GM23338 (cell line): ENCODE measurements around the gene HOXC9. TPM values are rescaled to one million over a fixed set of nuclear protein-coding genes. Genes with fewer than 3 reads are reported as not detected.

Experiments used
- ATAC-seq: fragments of 200-7000 bp; cut with Tn5 transposase; 3 replicates; pipeline ENCODE4 v1.9.1; 2020
- DNase-seq: peaks from one replicate; pipeline ENCODE4 v3.0.0-alpha.2; 2015; ENCODE audit warnings: low spot score
- H2AFZ ChIP-seq: fragments of 200-600 bp; sonication (generic); 2 replicates; pipeline ENCODE4 v1.8.0; 2016; ENCODE audit warnings: antibody characterized with exemption, mild to moderate bottlenecking, moderate library complexity
- H3F3A ChIP-seq: fragments of 200-600 bp; sonication (generic); replicated peaks from 2 replicates; pipeline ENCODE4 v1.8.0; 2017; ENCODE audit warnings: antibody characterized with exemption, mixed run types, low read depth
- H3K27ac ChIP-seq: fragments of 200-600 bp; sonication (generic); 2 replicates; pipeline ENCODE4 v1.6.1; 2016; ENCODE audit warnings: low read depth
- H3K27me3 ChIP-seq: fragments of 200-600 bp; sonication (generic); 2 replicates; pipeline ENCODE4 v1.8.0; 2016; ENCODE audit warnings: mild to moderate bottlenecking, mixed run types, moderate library complexity; ENCODE audit not compliant: insufficient read depth
- H3K36me3 ChIP-seq: fragments of 200-600 bp; sonication (generic); 2 replicates; pipeline ENCODE4 v1.8.0; 2016; ENCODE audit warnings: mild to moderate bottlenecking; ENCODE audit not compliant: insufficient read depth
- H3K4me1 ChIP-seq: fragments of 200-600 bp; sonication (generic); 2 replicates; pipeline ENCODE4 v1.8.0; 2016; ENCODE audit warnings: mild to moderate bottlenecking, moderate library complexity; ENCODE audit not compliant: insufficient read depth
- H3K4me2 ChIP-seq: fragments of 200-600 bp; sonication (generic); 2 replicates; pipeline ENCODE4 v1.7.1; 2017; ENCODE audit warnings: mixed run types
- H3K4me3 ChIP-seq: fragments of 200-600 bp; sonication (generic); 2 replicates; pipeline ENCODE4 v1.6.1; 2016; ENCODE audit warnings: mixed run types
- H3K79me2 ChIP-seq: fragments of 200-600 bp; sonication (generic); replicated peaks from 2 replicates; pipeline ENCODE4 v1.8.0; 2017; ENCODE audit warnings: mild to moderate bottlenecking; ENCODE audit not compliant: insufficient read depth
- H3K9me2 ChIP-seq: fragments of 200-600 bp; sonication (generic); 2 replicates; pipeline ENCODE4 v1.8.0; 2017; ENCODE audit not compliant: insufficient read depth
- H4K20me1 ChIP-seq: fragments of 200-600 bp; sonication (generic); replicated peaks from 2 replicates; pipeline ENCODE4 v1.8.0; 2017; ENCODE audit warnings: mild to moderate bottlenecking; ENCODE audit not compliant: insufficient read depth
- H3K27ac Mint-ChIP-seq: 2 replicates; pipeline ENCODE4 v1.8.0; 2020; ENCODE audit warnings: inconsistent platforms, mild to moderate bottlenecking, moderate library complexity, mixed read lengths
- H3K27me3 Mint-ChIP-seq: 3 replicates; pipeline ENCODE4 v1.8.0; 2022; ENCODE audit warnings: low read depth, mild to moderate bottlenecking, moderate library complexity, mixed read lengths, inconsistent platforms; ENCODE audit not compliant: insufficient read depth, poor library complexity
- H3K36me3 Mint-ChIP-seq: 3 replicates; pipeline ENCODE4 v1.8.0; 2021; ENCODE audit warnings: low read depth, mild to moderate bottlenecking, inconsistent platforms, moderate library complexity, mixed read lengths
- H3K4me1 Mint-ChIP-seq: 3 replicates; pipeline ENCODE4 v1.8.0; 2020; ENCODE audit warnings: mild to moderate bottlenecking, inconsistent platforms, mixed read lengths
- H3K4me3 Mint-ChIP-seq: 3 replicates; pipeline ENCODE4 v1.8.0; 2021; ENCODE audit warnings: moderate library complexity, mild to moderate bottlenecking, inconsistent platforms, mixed read lengths
- H3K9me3 Mint-ChIP-seq: 3 replicates; pipeline ENCODE4 v1.8.0; 2020; ENCODE audit warnings: moderate library complexity, mild to moderate bottlenecking, inconsistent platforms, mixed read lengths
- CREB1 ChIP-seq: fragments of 250-450 bp; sonication (Bioruptor Pico); IDR thresholded peaks from 2 replicates; pipeline ENCODE4 v1.5.0; 2020; ENCODE audit warnings: low read depth, mild to moderate bottlenecking, moderate library complexity
- EZH2 ChIP-seq: fragments of 200-600 bp; sonication (generic); IDR thresholded peaks from one replicate; pipeline ENCODE4 v1.8.0; 2017; ENCODE audit warnings: antibody characterized with exemption, mild to moderate bottlenecking, low read depth; ENCODE audit not compliant: unreplicated experiment
- EZH2phosphoT487 ChIP-seq: fragments of 200-600 bp; sonication (generic); IDR thresholded peaks from one replicate; pipeline ENCODE4 v1.8.1; 2018; ENCODE audit warnings: antibody characterized with exemption; ENCODE audit not compliant: unreplicated experiment
- JUNB ChIP-seq: IDR thresholded peaks from one replicate; pipeline ENCODE4 v1.6.1; 2016; ENCODE audit warnings: antibody characterized with exemption; ENCODE audit not compliant: unreplicated experiment
- NANOG ChIP-seq: IDR thresholded peaks from 2 replicates; pipeline ENCODE4 v1.6.1; 2016; ENCODE audit warnings: antibody characterized with exemption, borderline replicate concordance
- ZNF331 ChIP-seq: fragments of 250-450 bp; sonication (Bioruptor Pico); IDR thresholded peaks from 2 replicates; pipeline ENCODE4 v1.5.0; 2020; ENCODE audit warnings: low read depth, mild to moderate bottlenecking, moderate library complexity
- polyA plus RNA-seq: library from polyadenylated mRNA; unstranded; fragments of >200 nt; fragmentation: Nextera tagmentation; extraction: Ambion mirVana; gene quantifications from 2 replicates; pipeline ENCODE4 v1.2.1, GENCODE V29; 2016
- total RNA-seq: library from RNA; depleted of rRNA; stranded (reverse); fragments of >200 nt; shearing (Covaris generic); gene quantifications from 2 replicates; pipeline ENCODE4 v1.2.3, GENCODE V29; 2014
- TF ChIP-seq, protein P1 (sequence below), 2 experiments: fragments of 200-600 bp in 1 of 2; sonication (generic) in 1 of 2; conservative IDR thresholded peaks; 2 replicates each; pipeline versions ENCODE4 v1.5.1 to v1.6.1; 2016 to 2017; ENCODE audit warnings: antibody characterized with exemption in 2 of 2, low read depth in 2 of 2, mild to moderate bottlenecking in 2 of 2, moderate library complexity in 1 of 2
- TF ChIP-seq, protein P2 (sequence below): IDR thresholded peaks from one replicate; pipeline ENCODE4 v1.6.1; 2018; ENCODE audit warnings: antibody characterized with exemption; ENCODE audit not compliant: unreplicated experiment

Gene HOXC9
- total and polyA plus RNA-seq, 2 experiments from 2014 or later: not detected

DNA sequence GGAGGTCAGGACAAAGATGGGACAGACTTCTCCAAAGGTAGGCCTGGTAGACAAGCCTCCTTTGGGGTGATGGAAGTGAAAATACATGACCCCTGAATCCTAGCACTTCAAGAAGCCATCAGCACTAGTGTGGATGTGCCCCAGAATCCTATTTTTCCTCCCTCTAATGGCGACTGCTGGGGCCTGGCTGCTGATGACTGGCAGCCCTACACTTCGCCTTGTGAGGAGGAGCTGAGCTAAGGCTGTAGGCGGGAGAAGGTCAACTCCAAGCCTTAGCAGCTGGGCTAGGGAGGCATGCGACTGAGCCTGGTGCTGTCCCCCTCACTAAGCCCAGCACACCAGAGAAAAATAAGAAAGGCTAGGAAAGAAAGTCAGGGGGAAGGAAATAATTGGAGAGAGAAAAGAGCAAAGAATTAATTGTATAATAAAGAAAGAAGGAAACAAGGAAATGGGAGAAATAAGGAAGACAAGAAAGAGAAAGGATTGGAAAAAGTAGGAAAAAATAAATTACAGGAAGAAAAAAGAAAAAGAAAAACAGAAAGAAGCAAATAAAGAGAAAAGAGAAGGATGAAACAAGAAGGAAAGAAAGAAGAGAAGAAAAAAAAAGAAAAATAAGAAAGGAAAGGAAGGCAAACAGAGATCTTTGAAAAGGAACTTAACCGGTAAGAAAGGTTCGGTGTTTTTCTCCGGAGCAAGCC is 19.7 kb upstream of the HOXC9 start:
- H3K27me3 ChIP-seq: peaks cover 98% of the 10 kb centered on the region
- Mint-ChIP-seq H3K27me3 (peaks cover 100% of the 10 kb centered on the region), H3K27ac (no peak overlapping the region), H3K9me3 (no peaks in the 10 kb centered on the region; the same call in 1 of the 3 replicates), H3K4me1 (peaks cover 28% of the 10 kb centered on the region), H3K36me3 (no peaks in the 10 kb centered on the region; the same call in 2 of the 3 replicates), H3K4me3 (no peak overlapping the region)
- H4K20me1 ChIP-seq: peaks cover 31% of the 10 kb centered on the region
- no peaks in the 10 kb centered on the region for H3K79me2 ChIP-seq
- H3K4me1 ChIP-seq: peaks cover 55% of the 10 kb centered on the region
- H2AFZ ChIP-seq: no peak overlapping the region
- no peak for DNase-seq
- no peaks in the 10 kb centered on the region for H3K9me2 ChIP-seq
- no peak for ATAC-seq
- H3K4me2 ChIP-seq: no peak overlapping the region
- H3F3A ChIP-seq: peaks cover 44% of the 10 kb centered on the region
- no peak overlapping the region for H3K27ac ChIP-seq
- TF ChIP-seq EZH2 (peak; percentile 95), NANOG (no peak)
- no peak overlapping the region for H3K4me3 ChIP-seq
- no peaks in the 10 kb centered on the region for H3K36me3 ChIP-seq

DNA sequence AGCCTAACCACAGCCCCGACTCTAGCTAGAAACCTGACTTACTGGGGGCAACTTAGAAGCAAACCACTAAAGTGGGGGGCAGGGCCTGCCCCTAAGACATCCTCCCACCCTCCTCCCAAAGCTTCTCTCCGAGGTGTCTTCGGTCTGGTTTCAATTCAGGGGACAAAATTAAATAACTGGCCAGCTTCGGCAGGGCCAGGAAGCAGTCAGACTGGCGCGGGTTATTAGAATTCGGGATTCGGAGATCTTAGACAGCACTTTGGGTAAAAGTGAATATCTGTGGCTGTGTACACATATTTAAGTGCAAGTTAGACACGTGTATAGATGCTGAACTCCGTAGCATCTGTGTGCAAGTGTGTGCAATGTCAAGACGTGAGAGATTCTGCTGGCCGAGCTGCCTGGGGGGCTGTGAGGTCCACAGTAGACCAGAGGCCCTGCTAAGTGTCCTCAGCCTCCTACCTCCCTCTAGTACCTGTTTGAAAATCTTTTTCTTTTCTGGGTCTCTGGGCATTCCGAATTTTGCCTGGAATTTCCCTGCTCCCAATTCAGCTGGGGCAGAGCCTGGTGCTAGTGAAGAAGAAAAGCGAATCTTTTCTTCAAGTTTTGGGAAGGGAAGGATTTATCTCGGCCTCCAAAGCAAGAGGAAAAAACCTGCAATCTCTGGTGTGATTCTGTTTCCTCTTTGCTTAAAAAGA is 19.0 kb upstream of the HOXC9 start:
- Histone ChIP-seq H3K4me1 (peaks cover 60% of the 10 kb centered on the region), H4K20me1 (peaks cover 31% of the 10 kb centered on the region), H2AFZ (no peak overlapping the region), H3K4me3 (no peak overlapping the region), H3K27ac (no peak overlapping the region), H3F3A (peaks cover 46% of the 10 kb centered on the region), H3K27me3 (peaks cover 98% of the 10 kb centered on the region), H3K4me2 (no peak overlapping the region), H3K79me2 (no peaks in the 10 kb centered on the region), H3K36me3 (no peaks in the 10 kb centered on the region), H3K9me2 (no peaks in the 10 kb centered on the region)
- Mint-ChIP-seq H3K4me1 (peaks cover 26% of the 10 kb centered on the region), H3K36me3 (no peaks in the 10 kb centered on the region; the same call in 2 of the 3 replicates), H3K27ac (no peak overlapping the region), H3K4me3 (no peak overlapping the region), H3K9me3 (no peaks in the 10 kb centered on the region; the same call in 1 of the 3 replicates), H3K27me3 (peaks cover 100% of the 10 kb centered on the region)
- ATAC-seq (no peak), DNase-seq (no peak)
- TF ChIP-seq EZH2 (peak; percentile 47), EZH2phosphoT487 (peak; percentile 58), JUNB (no peak)

- peaks cover 98% of the 10 kb centered on the region for H3K27me3 ChIP-seq
- Mint-ChIP-seq H3K36me3 (no peaks in the 10 kb centered on the region; the same call in 2 of the 3 replicates), H3K27ac (no peak overlapping the region), H3K27me3 (peaks cover 100% of the 10 kb centered on the region), H3K9me3 (peaks cover 1% of the 10 kb centered on the region; the same call in 2 of the 3 replicates), H3K4me1 (peaks cover 34% of the 10 kb centered on the region), H3K4me3 (no peak overlapping the region)
- H3K4me1 ChIP-seq: peaks cover 61% of the 10 kb centered on the region
- DNase-seq (peak; percentile 64), ATAC-seq (peak; percentile 8)
- H3K36me3 ChIP-seq: no peaks in the 10 kb centered on the region
- H3F3A ChIP-seq: peaks cover 45% of the 10 kb centered on the region
- no peaks in the 10 kb centered on the region for H3K79me2 ChIP-seq
- no peak overlapping the region for H3K4me3 ChIP-seq
- H3K27ac ChIP-seq: no peak overlapping the region
- H4K20me1 ChIP-seq: peaks cover 36% of the 10 kb centered on the region
- H3K9me2 ChIP-seq: no peaks in the 10 kb centered on the region
- H2AFZ ChIP-seq: no peak overlapping the region
- peak overlapping the region; percentile 12 for H3K4me2 ChIP-seq
- TF ChIP-seq EZH2 (peak; percentile 98), CREB1 (CRISPR knock-in tag) (no peak), EZH2phosphoT487 (peak; percentile 84), ZNF331 (CRISPR knock-in tag) (no peak), JUNB (no peak)
- TF ChIP-seq, protein P1, sequence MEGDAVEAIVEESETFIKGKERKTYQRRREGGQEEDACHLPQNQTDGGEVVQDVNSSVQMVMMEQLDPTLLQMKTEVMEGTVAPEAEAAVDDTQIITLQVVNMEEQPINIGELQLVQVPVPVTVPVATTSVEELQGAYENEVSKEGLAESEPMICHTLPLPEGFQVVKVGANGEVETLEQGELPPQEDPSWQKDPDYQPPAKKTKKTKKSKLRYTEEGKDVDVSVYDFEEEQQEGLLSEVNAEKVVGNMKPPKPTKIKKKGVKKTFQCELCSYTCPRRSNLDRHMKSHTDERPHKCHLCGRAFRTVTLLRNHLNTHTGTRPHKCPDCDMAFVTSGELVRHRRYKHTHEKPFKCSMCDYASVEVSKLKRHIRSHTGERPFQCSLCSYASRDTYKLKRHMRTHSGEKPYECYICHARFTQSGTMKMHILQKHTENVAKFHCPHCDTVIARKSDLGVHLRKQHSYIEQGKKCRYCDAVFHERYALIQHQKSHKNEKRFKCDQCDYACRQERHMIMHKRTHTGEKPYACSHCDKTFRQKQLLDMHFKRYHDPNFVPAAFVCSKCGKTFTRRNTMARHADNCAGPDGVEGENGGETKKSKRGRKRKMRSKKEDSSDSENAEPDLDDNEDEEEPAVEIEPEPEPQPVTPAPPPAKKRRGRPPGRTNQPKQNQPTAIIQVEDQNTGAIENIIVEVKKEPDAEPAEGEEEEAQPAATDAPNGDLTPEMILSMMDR (conservative IDR thresholded peaks at IDR 0.05; ENCODE audit: low read depth in 2 of 2): 0 out of 4 replicates have a peak, but pooled peaks of 1 of the 2 experiments have one; percentile 5
- TF ChIP-seq, protein P2, sequence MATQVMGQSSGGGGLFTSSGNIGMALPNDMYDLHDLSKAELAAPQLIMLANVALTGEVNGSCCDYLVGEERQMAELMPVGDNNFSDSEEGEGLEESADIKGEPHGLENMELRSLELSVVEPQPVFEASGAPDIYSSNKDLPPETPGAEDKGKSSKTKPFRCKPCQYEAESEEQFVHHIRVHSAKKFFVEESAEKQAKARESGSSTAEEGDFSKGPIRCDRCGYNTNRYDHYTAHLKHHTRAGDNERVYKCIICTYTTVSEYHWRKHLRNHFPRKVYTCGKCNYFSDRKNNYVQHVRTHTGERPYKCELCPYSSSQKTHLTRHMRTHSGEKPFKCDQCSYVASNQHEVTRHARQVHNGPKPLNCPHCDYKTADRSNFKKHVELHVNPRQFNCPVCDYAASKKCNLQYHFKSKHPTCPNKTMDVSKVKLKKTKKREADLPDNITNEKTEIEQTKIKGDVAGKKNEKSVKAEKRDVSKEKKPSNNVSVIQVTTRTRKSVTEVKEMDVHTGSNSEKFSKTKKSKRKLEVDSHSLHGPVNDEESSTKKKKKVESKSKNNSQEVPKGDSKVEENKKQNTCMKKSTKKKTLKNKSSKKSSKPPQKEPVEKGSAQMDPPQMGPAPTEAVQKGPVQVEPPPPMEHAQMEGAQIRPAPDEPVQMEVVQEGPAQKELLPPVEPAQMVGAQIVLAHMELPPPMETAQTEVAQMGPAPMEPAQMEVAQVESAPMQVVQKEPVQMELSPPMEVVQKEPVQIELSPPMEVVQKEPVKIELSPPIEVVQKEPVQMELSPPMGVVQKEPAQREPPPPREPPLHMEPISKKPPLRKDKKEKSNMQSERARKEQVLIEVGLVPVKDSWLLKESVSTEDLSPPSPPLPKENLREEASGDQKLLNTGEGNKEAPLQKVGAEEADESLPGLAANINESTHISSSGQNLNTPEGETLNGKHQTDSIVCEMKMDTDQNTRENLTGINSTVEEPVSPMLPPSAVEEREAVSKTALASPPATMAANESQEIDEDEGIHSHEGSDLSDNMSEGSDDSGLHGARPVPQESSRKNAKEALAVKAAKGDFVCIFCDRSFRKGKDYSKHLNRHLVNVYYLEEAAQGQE: no peak
Measured at GRCh38 chr12:53981634-53982565, 18.1 kb upstream of the HOXC9 start.
